DND-41 (cell line): ENCODE data around the gene USF2.

ENCODE experiments used
- ATAC-seq: fragments of 200-7000 bp; cut with Tn5 transposase; 3 replicates; pipeline ENCODE4 v1.9.1; 2021; ENCODE audit warnings: low read depth; ENCODE audit not compliant: insufficient read depth
- DNase-seq: peaks from one replicate; pipeline ENCODE4 v3.0.0-alpha.2; 2020
- H2AFZ ChIP-seq: 2 replicates; pipeline ENCODE4 v1.6.0; 2012; ENCODE audit warnings: low read depth, low read length
- H3K27ac ChIP-seq: 2 replicates; pipeline ENCODE4 v1.5.1; 2012; ENCODE audit warnings: low read length, inconsistent platforms
- H3K27me3 ChIP-seq: fragments of 200-600 bp; sonication (generic); 2 replicates; pipeline ENCODE4 v1.6.0; 2012; ENCODE audit warnings: low read length, mild to moderate bottlenecking, inconsistent platforms; ENCODE audit not compliant: insufficient read depth, poor library complexity
- H3K36me3 ChIP-seq: 2 replicates; pipeline ENCODE4 v1.5.1; 2012; ENCODE audit warnings: low read length, inconsistent platforms; ENCODE audit not compliant: insufficient read depth
- H3K4me1 ChIP-seq: 2 replicates; pipeline ENCODE4 v1.5.1; 2012; ENCODE audit warnings: mild to moderate bottlenecking, low read length; ENCODE audit not compliant: insufficient read depth
- H3K4me2 ChIP-seq: 2 replicates; pipeline ENCODE4 v1.6.0; 2012; ENCODE audit warnings: mild to moderate bottlenecking, moderate library complexity, low read length, inconsistent platforms; ENCODE audit not compliant: insufficient read depth
- H3K4me3 ChIP-seq, 2 experiments: fragments of 200-600 bp in 1 of 2; shearing (Covaris generic) in 1 of 2; 2 replicates each; pipeline ENCODE4 v1.5.1; 2012 to 2016; ENCODE audit warnings: inconsistent platforms in 2 of 2, low read length in 2 of 2, mild to moderate bottlenecking in 2 of 2, low read depth in 1 of 2, moderate library complexity in 1 of 2
- H3K79me2 ChIP-seq: 2 replicates; pipeline ENCODE4 v1.6.0; 2012; ENCODE audit warnings: low read length, inconsistent platforms; ENCODE audit not compliant: insufficient read depth
- H3K9ac ChIP-seq: 2 replicates; pipeline ENCODE4 v1.6.0; 2012; ENCODE audit warnings: low read depth, mild to moderate bottlenecking, inconsistent platforms, low read length, moderate library complexity
- H3K9me3 ChIP-seq: 2 replicates; pipeline ENCODE4 v1.5.1; 2012; ENCODE audit warnings: low read length, moderate library complexity, mild to moderate bottlenecking, inconsistent platforms; ENCODE audit not compliant: insufficient read depth, severe bottlenecking
- H4K20me1 ChIP-seq: 2 replicates; pipeline ENCODE4 v1.6.0; 2012; ENCODE audit warnings: low read length; ENCODE audit not compliant: insufficient read depth
- CTCF ChIP-seq: IDR thresholded peaks from 2 replicates; pipeline ENCODE4 v1.5.1; 2012; ENCODE audit warnings: borderline replicate concordance, low read length, moderate library complexity, mild to moderate bottlenecking; ENCODE audit not compliant: poor library complexity, severe bottlenecking; ENCODE audit errors: extremely low read depth
- EZH2 ChIP-seq: IDR thresholded peaks from 3 replicates; pipeline ENCODE4 v1.6.1; 2012; ENCODE audit warnings: borderline replicate concordance, low read depth, mild to moderate bottlenecking, moderate library complexity, low read length, inconsistent platforms; ENCODE audit not compliant: severe bottlenecking

The USF2 gene

GRCh38 chr19:35293808-35294207 lies 25.0 kb downstream of the USF2 start:
- no peak for DNase-seq
- no peaks in the 10 kb centered on the region for H3K36me3 ChIP-seq
- H2AFZ ChIP-seq, result no peak overlapping the region
- H3K9ac ChIP-seq, result no peak overlapping the region
- H3K4me1 ChIP-seq, result no peaks in the 10 kb centered on the region
- TF ChIP-seq EZH2 (no peak), CTCF (no peak)
- no peak overlapping the region for H3K4me3 ChIP-seq
- H4K20me1 ChIP-seq, result peaks cover 19% of the 10 kb centered on the region
- H3K27ac ChIP-seq, result no peak overlapping the region
- H3K4me2 ChIP-seq, result no peak overlapping the region
- no peaks in the 10 kb centered on the region for H3K79me2 ChIP-seq
- H3K9me3 ChIP-seq, result no peaks in the 10 kb centered on the region
- ATAC-seq, result no peak
- no peaks in the 10 kb centered on the region for H3K27me3 ChIP-seq

- Histone ChIP-seq H3K9me3 (no peaks in the 10 kb centered on the region), H3K4me1 (no peaks in the 10 kb centered on the region), H3K4me3 (no peak overlapping the region), H3K27me3 (no peaks in the 10 kb centered on the region), H3K79me2 (no peaks in the 10 kb centered on the region), H3K27ac (no peak overlapping the region), H3K36me3 (no peaks in the 10 kb centered on the region), H3K9ac (no peak overlapping the region), H2AFZ (no peak overlapping the region), H4K20me1 (peaks cover 19% of the 10 kb centered on the region), H3K4me2 (no peak overlapping the region)
- DNase-seq (no peak), ATAC-seq (no peak)
- TF ChIP-seq CTCF, result no peak
- no peak for TF ChIP-seq EZH2
Observed at GRCh38 chr19:35294328-35294727, 25.6 kb downstream of the USF2 start.

GRCh38 chr19:35294859-35295791 lies 26.4 kb downstream of the USF2 start:
- H3K4me2 ChIP-seq, result no peak overlapping the region

More at GRCh38 chr19:35294859-35295791, 26.4 kb downstream of the USF2 start:
- H3K4me1 ChIP-seq, result no peaks in the 10 kb centered on the region
- H4K20me1 ChIP-seq, result peaks cover 19% of the 10 kb centered on the region
- H3K36me3 ChIP-seq, result no peaks in the 10 kb centered on the region
- H3K4me3 ChIP-seq, result no peak overlapping the region
- no peak overlapping the region for H3K27ac ChIP-seq
- no peak for TF ChIP-seq CTCF
- no peak for TF ChIP-seq EZH2
- H2AFZ ChIP-seq, result no peak overlapping the region
- no peaks in the 10 kb centered on the region for H3K79me2 ChIP-seq
- H3K9ac ChIP-seq, result no peak overlapping the region
- no peak for DNase-seq
- H3K27me3 ChIP-seq, result no peaks in the 10 kb centered on the region
- no peaks in the 10 kb centered on the region for H3K9me3 ChIP-seq
- no peak for ATAC-seq
